ENCODE data around the gene GNAQ.

- TF ChIP-seq POLR2A (IDR thresholded peaks at IDR 0.05; ENCODE audit: insufficient read depth in 1 of 2, low read depth in 2 of 2, low read length in 2 of 2) (no peak), SMC3 (IDR thresholded peaks at IDR 0.05; ENCODE audit: low read length) (no peak), EP300 (IDR thresholded peaks at IDR 0.05; ENCODE audit: low read depth in 2 of 2, low read length in 2 of 2) (no peak), EP300 (CRISPR knock-in tag; IDR thresholded peaks at IDR 0.05; ENCODE audit: borderline replicate concordance) (no peak), HMG20B (CRISPR knock-in tag; conservative IDR thresholded peaks at IDR 0.05) (no peak), DNMT1 (CRISPR knock-in tag; IDR thresholded peaks at IDR 0.05) (no peak), KLF9 (CRISPR knock-in tag; IDR thresholded peaks at IDR 0.05; ENCODE audit: low read depth) (no peak), ATF5 (CRISPR knock-in tag; IDR thresholded peaks at IDR 0.05; ENCODE audit: low read depth) (no peak), CTCF (CRISPR knock-in tag; IDR thresholded peaks at IDR 0.05) (no peak), ZFYVE20 (CRISPR knock-in tag; IDR thresholded peaks at IDR 0.05; ENCODE audit: borderline replicate concordance, low read depth) (no peak), XRCC5 (optimal IDR thresholded peaks at IDR 0.05; ENCODE audit: low read length) (no peak), USF2 (IDR thresholded peaks at IDR 0.05; ENCODE audit: low read depth, low read length) (no peak), USF2 (CRISPR knock-in tag; IDR thresholded peaks at IDR 0.05; ENCODE audit: borderline replicate concordance) (no peak), ZNF773 (CRISPR knock-in tag; IDR thresholded peaks at IDR 0.05; ENCODE audit: borderline replicate concordance) (no peak), PHB2 (IDR thresholded peaks at IDR 0.05; ENCODE audit: partially characterized antibody) (no peak), RFX5 (IDR thresholded peaks at IDR 0.05; ENCODE audit: low read depth, low read length) (no peak)
Observed at GRCh38 chr9:77933976-77934375, 97.6 kb downstream of the GNAQ start.

Measured in HepG2 (cell line).